ENCODE results near the gene CFAP69.

DNA sequence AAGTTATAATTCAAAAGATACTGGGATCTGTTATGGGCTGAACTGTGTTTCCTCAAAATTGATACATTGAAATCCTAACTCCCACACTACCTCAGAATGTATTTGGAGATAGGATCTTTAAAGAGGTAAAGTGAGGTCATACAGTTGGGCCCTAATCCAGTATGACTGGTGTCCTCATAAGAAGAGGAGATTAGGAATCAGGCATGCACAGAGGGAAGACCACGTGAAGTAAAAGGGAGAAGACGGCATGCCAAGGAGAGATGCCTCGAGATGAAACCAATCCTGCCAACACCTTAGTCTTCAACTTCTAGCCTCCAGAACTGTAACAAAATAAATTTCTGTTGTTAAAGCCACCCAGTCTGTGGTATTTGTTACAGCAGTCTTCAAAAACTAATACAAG lies 5.9 kb upstream of the CFAP69 start:
- TF ChIP-seq PAX5 (IDR thresholded peaks at IDR 0.05; ENCODE audit: insufficient read depth, low read length, severe bottlenecking) (no peak), POLR2A (IDR thresholded peaks at IDR 0.05; ENCODE audit: low read depth, low read length) (no peak), POLR2AphosphoS5 (IDR thresholded peaks at IDR 0.05; ENCODE audit: low read depth, low read length) (no peak), TAF1 (IDR thresholded peaks at IDR 0.05; ENCODE audit: low read depth, low read length) (no peak), SPI1 (IDR thresholded peaks at IDR 0.05; ENCODE audit: low read depth, low read length) (no peak), POU2F2 (IDR thresholded peaks at IDR 0.05; ENCODE audit: low read depth, low read length) (no peak)

All from GM12891 (cell line).